Ramos (cell line): ENCODE measurements around the gene ZNF423.

Source experiments
- in situ Hi-C: fragments of 300-500 bp; cut with MboI; formaldehyde crosslinking; loops from one replicate; pipeline ENCODE4 v1.14.3; 2022; ENCODE audit warnings: low sequenced_read_pairs; ENCODE audit not compliant: unreplicated experiment

The ZNF423 gene

GRCh38 chr16:49599281-49599680 lies 256.6 kb downstream of the ZNF423 start:
- in situ Hi-C loops: no loop called here

DNA sequence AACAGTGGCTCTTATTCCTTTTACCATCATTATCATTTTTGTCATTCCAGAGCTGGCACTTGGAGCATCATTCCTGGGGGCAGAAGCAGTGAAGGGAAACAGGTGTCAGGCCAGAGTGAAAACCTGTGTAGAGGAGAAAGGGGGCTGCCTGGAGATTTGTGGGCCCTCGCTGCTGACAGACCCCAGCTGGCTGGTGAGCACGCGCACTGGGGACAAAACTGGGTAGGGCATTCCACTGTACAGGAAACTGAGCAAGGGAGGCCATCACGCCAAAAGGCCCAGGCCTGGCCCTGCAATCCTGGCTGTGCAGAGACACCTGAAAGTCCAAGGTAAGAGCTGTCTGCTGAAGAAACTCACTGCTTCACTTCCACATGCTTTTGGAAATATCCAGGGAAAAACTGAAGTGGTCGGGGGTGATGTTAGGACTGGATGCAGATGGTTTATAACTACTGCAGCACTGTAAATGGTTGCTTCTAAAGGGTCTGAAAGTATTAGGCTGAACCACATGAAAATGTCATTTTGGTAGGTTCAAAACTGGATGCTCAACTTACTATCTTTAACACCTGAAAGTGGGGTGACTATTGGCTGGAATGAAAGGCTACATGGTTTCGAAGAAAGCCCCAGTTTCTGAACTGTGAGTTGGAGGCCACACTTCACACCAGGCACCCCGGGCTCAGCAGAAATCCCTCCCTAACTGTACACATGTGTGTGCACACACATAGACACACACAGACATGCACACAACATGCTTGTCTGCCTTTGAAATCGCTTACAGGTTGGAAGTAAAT lies 257.3 kb downstream of the ZNF423 start:
- in situ Hi-C loops: no loop called here

DNA sequence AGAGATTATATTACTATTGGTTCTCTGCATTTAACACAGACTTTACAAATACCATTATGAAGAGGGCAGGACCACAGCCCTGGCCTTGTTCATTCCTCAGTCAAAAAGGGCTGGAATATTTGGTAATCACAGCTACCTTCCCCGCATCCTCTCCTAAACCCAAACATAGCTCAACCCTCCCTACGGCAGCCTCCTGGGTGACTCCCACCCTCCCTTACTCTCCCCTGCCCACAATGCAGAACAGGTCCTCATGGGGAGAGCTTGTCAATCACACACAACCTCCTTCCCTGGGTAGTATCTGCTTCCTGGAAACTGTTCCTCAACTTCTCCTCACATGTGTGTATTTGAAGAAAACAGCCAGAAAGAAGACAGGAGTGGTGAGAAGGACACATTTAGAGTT lies 258.1 kb downstream of the ZNF423 start:
- in situ Hi-C loops: no loop called here

- in situ Hi-C loops: no loop called here
Observed at GRCh38 chr16:49596648-49597291, 259.1 kb downstream of the ZNF423 start.

DNA sequence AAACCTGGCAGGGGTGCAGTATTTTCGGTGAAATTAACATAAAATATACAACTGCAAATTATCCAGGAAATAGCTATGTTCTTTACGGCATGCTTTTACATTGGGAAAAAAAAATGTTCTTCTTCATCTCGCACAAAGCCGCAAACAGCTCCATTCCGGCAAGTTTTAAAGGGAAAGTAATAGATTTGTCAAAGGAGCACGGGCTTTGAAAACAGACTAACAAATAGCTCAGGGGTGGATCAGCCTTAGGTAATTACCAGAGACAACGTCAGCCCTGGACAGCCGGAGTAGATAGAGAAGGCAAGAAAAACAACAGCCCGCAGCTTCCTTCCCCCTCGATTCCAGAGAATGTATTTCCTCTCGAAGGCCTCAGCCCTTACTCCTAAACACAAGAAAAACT lies 259.8 kb downstream of the ZNF423 start:
- in situ Hi-C loops: no loop called here

GRCh38 chr16:49594685-49595498 lies 261.0 kb downstream of the ZNF423 start:
- in situ Hi-C loops: no loop called here

DNA sequence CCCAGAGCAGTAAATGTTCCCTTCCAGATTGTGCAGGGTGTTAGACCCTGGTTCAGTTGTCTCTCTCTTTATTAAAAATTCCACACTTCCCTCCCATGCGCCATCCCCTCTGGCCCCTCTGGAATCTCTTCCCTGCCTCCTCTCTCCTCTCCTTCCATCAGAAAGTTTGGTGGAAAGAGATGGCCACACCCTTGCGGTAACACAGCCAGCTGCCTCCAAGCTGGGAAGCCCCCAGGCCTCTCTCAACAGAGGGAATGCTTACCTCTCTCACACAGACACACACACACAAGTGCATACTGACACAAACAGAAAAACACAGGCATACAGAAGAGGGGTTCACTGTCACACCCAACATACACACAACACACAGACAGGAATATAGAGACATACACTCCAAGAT lies 261.8 kb downstream of the ZNF423 start:
- in situ Hi-C loops: no loop called here

- in situ Hi-C loops: no loop called here
Observed at GRCh38 chr16:49593424-49594040, 262.4 kb downstream of the ZNF423 start.

- in situ Hi-C loops: no loop called here
Observed at GRCh38 chr16:49592546-49593423, 263.1 kb downstream of the ZNF423 start.

DNA sequence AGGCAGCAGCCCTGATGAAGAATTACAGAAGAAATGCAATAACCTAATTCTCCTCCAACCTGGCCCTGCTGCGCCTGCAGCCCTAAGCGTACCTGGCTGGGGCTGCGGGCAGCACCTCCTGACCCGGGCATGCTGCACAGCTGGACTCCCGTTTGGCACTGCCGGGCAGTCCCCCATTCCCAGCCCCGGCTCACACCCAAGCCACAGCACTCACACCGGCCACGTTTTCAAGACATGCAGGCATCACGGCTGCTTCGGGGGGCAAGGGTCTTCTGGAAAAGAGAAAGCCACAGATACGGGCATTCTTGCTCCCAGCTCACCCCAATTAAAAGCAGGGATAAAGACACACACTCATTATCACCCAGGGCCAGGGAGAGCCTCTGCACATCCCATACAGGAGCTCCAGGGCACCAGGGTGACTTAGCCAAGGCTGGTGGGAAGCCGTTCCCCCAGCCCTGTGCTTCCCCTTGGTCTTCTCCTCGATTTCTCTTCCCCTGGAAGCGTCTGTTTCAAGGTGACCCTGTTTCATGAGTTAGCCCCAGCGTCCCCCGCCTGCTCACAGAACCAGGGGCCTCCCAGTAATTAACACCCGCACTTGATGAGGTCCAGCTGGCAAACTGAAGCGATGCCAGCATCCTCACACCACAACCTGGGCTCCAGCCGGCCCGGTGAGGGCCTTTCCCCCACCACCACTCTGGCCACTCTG lies 265.6 kb downstream of the ZNF423 start:
- in situ Hi-C loops: no loop called here

DNA sequence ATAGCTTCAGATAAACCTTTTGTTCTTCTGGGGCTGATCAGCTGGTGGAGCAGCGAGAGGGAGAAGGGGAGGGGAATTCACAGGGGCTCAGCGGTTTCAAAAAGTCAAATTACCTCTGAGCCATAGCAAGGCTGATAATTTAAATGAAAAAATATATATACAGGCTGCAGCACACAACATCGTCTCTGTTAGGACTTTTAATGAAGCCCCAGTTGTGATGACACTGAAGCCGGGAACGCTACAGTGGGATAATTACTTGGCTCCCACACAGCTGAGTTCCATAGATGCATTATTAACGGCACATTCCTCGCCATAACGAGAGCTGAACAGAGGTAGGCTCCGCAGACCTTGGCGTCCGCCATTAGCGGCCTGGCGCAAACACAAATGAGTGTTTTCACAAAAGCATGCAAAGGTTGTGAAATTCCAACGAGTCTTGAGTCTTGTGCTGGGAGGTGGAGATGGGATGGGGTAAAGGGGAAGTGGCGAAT lies 266.3 kb downstream of the ZNF423 start:
- in situ Hi-C loops: no loop called here

GRCh38 chr16:49588729-49589384 lies 267.1 kb downstream of the ZNF423 start:
- in situ Hi-C loops: no loop called here

GRCh38 chr16:49588026-49588425 lies 267.9 kb downstream of the ZNF423 start:
- in situ Hi-C loops: no loop called here

- in situ Hi-C loops: no loop called here
Observed at GRCh38 chr16:49587511-49587910, 268.4 kb downstream of the ZNF423 start.

- in situ Hi-C loops: no loop called here
Observed at GRCh38 chr16:49586466-49587450, 269.2 kb downstream of the ZNF423 start.

DNA sequence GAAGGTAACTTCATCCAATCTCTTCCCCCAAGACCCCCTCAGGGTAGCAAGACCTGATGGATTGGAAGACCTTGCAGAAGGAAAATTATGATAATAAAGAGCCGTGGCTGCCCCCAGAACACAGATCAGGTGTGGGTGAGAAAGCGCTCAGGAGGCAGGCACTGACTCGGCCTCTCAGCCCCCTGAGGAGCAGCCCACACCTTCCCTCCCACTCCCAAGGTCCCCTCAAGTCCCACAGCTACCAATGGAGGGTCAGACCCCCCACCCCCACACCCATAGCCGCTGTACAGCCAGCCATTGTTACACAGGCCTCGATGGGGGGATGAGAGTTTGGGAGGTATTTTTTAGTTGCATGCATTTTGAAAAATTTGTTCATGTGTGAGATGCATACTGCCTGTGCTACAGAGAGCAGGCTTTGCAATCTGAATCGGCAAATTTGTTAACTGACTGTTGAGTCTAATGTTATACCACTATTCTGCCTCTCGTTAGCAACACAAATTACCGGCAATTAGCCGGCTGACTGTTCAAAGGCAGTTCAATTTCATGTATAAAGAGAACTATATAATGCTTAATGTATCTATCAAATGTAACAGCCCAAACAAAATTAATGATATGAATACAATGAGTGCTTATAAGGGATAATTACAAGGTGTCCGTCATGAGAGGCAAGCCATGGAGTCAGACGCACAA lies 270.6 kb downstream of the ZNF423 start:
- in situ Hi-C loops: no loop called here

GRCh38 chr16:49583911-49584310 lies 272.0 kb downstream of the ZNF423 start:
- in situ Hi-C loops: no loop called here
